Measurements from ENCODE around the gene VSX1. TPM values are rescaled to one million over a fixed set of nuclear protein-coding genes. Genes with fewer than 3 reads are reported as not detected.

VSX1 gene
- polyA plus RNA-seq, 1 donor (not counting 4 experiments of a cell fraction or from before 2014, with no cell fraction given): not detected

DNA sequence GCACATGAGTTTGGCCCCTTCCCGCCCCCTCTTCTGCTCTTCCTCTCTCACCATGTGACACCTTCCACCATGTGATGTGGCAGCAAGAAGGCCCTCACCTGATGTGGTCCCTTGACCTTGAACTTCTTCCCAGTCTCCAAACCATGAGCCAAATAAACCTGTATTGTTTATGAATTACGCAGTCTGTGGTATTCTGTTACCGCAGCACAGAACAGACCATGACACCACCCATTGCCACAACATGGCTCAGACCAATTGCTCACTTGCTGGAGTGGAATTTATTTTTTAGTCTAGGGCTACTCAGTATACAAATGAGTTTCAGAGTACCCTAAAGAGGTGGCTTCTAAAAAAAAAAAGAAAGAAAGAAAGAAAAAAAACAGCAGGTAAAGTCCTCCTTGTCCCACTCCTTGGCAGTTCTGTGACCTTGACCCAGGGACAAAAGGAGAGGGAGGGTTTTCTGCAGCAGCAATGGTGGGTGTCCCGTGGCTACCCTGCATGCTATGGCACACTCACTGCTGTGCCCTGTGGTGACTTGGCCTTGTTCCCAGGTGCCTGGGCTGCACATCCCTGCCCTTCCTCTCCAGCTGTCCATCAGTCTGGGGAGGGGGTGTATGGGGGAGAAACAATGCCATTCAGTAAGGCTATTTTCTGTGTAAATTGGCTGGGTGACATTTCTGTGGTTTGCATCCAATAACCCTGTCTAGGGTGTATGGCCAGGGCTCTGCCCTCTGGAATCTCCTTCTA, 5.4 kb upstream of the VSX1 start:
- no peak for FAIRE-seq
- no peak for DNase-seq (ENCODE audit: low read depth, low spot score)
- no peak overlapping the region for H2AFZ ChIP-seq (ENCODE audit: control insufficient read depth, low read length)
- no peaks in the 10 kb centered on the region for H4K20me1 ChIP-seq (ENCODE audit: control insufficient read depth, extremely low read depth, insufficient read depth, low read length)
- no peaks in the 10 kb centered on the region for H3K4me1 ChIP-seq (ENCODE audit: control insufficient read depth, extremely low read depth, insufficient read depth, low read length)
- H3K36me3 ChIP-seq (ENCODE audit: control insufficient read depth in 2 of 2, extremely low read depth in 1 of 2, insufficient read depth in 2 of 2, low read length in 2 of 2): no peaks in the 10 kb centered on the region
- peaks cover 61% of the 10 kb centered on the region for H3K27me3 ChIP-seq (ENCODE audit: control insufficient read depth, extremely low read depth, insufficient read depth, low read length)
- dilution Hi-C loops (cut with MboI; ENCODE audit: extremely low pct_ligation_motif_present, low sequenced_read_pairs): no loop called here
- no peak overlapping the region for H3K4me3 ChIP-seq (ENCODE audit: control insufficient read depth in 2 of 3, extremely low read depth in 1 of 3, insufficient read depth in 2 of 3, low read depth in 1 of 3, low read length in 3 of 3)
- no peak overlapping the region for H3K4me2 ChIP-seq (ENCODE audit: control insufficient read depth, extremely low read depth, insufficient read depth, low read depth, low read length)
- H3K9me3 ChIP-seq (ENCODE audit: control insufficient read depth, low read depth, low read length): no peaks in the 10 kb centered on the region
- no peak overlapping the region for H3K9ac ChIP-seq (ENCODE audit: control insufficient read depth, extremely low read depth, insufficient read depth, low read length)
- H3K27ac ChIP-seq (ENCODE audit: control insufficient read depth, insufficient read depth, low read length): no peak overlapping the region
- TF ChIP-seq, protein P1, sequence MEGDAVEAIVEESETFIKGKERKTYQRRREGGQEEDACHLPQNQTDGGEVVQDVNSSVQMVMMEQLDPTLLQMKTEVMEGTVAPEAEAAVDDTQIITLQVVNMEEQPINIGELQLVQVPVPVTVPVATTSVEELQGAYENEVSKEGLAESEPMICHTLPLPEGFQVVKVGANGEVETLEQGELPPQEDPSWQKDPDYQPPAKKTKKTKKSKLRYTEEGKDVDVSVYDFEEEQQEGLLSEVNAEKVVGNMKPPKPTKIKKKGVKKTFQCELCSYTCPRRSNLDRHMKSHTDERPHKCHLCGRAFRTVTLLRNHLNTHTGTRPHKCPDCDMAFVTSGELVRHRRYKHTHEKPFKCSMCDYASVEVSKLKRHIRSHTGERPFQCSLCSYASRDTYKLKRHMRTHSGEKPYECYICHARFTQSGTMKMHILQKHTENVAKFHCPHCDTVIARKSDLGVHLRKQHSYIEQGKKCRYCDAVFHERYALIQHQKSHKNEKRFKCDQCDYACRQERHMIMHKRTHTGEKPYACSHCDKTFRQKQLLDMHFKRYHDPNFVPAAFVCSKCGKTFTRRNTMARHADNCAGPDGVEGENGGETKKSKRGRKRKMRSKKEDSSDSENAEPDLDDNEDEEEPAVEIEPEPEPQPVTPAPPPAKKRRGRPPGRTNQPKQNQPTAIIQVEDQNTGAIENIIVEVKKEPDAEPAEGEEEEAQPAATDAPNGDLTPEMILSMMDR (optimal IDR thresholded peaks at IDR 0.05 in 1 of 3, IDR thresholded peaks at IDR 0.05 in 1 of 3, conservative IDR thresholded peaks at IDR 0.05 in 1 of 3; ENCODE audit: extremely low read depth in 1 of 3, insufficient read depth in 2 of 3, low read length in 3 of 3): no peak
- no peak for TF ChIP-seq EZH2 (IDR thresholded peaks at IDR 0.05; ENCODE audit: low read length)
- no peaks in the 10 kb centered on the region for H3K9me1 ChIP-seq (ENCODE audit: control insufficient read depth, extremely low read depth, insufficient read depth, low read length)
- H3K79me2 ChIP-seq (ENCODE audit: control insufficient read depth, insufficient read depth, low read length): no peaks in the 10 kb centered on the region

DNA sequence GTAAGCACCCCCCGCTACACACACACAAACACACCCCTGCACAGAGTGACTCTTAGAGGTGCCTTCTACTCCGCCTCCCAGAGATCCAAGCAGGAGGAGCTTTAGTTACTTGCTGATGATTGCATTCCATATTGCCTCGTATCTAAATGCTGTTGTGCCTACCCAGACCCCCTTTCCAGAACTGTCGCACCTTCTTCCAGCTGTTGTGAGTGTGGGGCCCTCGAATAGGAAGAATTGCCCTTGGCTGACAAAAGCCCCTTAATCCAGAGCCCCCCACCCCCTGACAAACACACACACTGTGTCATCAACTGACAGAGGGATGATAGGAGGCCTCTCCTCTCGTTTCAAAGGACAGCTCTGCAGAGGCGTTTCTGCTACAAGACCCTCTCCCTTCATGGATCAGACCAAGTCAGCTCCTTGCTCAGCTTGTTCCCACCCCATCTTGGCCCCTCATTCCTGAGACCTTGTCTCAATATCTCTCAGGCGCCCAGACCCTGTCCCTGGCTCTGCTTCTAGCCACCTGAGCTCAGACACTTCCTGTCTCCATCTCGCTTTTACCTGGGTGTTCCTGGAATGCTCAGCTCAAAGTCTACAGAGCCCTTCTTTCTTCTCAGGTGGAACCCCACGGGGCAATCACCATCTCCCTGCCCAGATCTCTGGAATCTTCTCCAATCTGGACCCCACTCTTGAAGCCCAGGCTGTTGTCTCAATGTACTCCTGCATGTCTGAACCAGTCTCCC, 4.0 kb upstream of the VSX1 start:
- Histone ChIP-seq H3K9me3 (ENCODE audit: control insufficient read depth, low read depth, low read length) (no peaks in the 10 kb centered on the region), H3K27me3 (ENCODE audit: control insufficient read depth, extremely low read depth, insufficient read depth, low read length) (peaks cover 65% of the 10 kb centered on the region), H3K27ac (ENCODE audit: control insufficient read depth, insufficient read depth, low read length) (no peak overlapping the region), H3K36me3 (ENCODE audit: control insufficient read depth in 2 of 2, extremely low read depth in 1 of 2, insufficient read depth in 2 of 2, low read length in 2 of 2) (no peaks in the 10 kb centered on the region), H3K4me3 (ENCODE audit: control insufficient read depth in 2 of 3, extremely low read depth in 1 of 3, insufficient read depth in 2 of 3, low read depth in 1 of 3, low read length in 3 of 3) (no peak overlapping the region), H3K9me1 (ENCODE audit: control insufficient read depth, extremely low read depth, insufficient read depth, low read length) (no peaks in the 10 kb centered on the region), H3K9ac (ENCODE audit: control insufficient read depth, extremely low read depth, insufficient read depth, low read length) (no peak overlapping the region), H4K20me1 (ENCODE audit: control insufficient read depth, extremely low read depth, insufficient read depth, low read length) (no peaks in the 10 kb centered on the region), H3K4me2 (ENCODE audit: control insufficient read depth, extremely low read depth, insufficient read depth, low read depth, low read length) (no peak overlapping the region), H2AFZ (ENCODE audit: control insufficient read depth, low read length) (no peak overlapping the region), H3K4me1 (ENCODE audit: control insufficient read depth, extremely low read depth, insufficient read depth, low read length) (no peaks in the 10 kb centered on the region), H3K79me2 (ENCODE audit: control insufficient read depth, insufficient read depth, low read length) (no peaks in the 10 kb centered on the region)
- dilution Hi-C loops (cut with MboI; ENCODE audit: extremely low pct_ligation_motif_present, low sequenced_read_pairs): no loop called here
- no peak for DNase-seq (ENCODE audit: low read depth, low spot score)
- FAIRE-seq: no peak
- no peak for TF ChIP-seq EZH2 (IDR thresholded peaks at IDR 0.05; ENCODE audit: low read length)
- TF ChIP-seq, protein P1 (optimal IDR thresholded peaks at IDR 0.05 in 1 of 3, IDR thresholded peaks at IDR 0.05 in 1 of 3, conservative IDR thresholded peaks at IDR 0.05 in 1 of 3; ENCODE audit: extremely low read depth in 1 of 3, insufficient read depth in 2 of 3, low read length in 3 of 3): no peak
